GM21529 (cell line): Measurements from ENCODE around the gene RASSF8.

Experiments used
- ATAC-seq: cut with Tn5 transposase; IDR thresholded peaks from one replicate; pipeline ENCODE4 v1.9.1; 2021; ENCODE audit not compliant: unreplicated experiment

RASSF8 gene, protein sequence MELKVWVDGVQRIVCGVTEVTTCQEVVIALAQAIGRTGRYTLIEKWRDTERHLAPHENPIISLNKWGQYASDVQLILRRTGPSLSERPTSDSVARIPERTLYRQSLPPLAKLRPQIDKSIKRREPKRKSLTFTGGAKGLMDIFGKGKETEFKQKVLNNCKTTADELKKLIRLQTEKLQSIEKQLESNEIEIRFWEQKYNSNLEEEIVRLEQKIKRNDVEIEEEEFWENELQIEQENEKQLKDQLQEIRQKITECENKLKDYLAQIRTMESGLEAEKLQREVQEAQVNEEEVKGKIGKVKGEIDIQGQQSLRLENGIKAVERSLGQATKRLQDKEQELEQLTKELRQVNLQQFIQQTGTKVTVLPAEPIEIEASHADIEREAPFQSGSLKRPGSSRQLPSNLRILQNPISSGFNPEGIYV

DNA sequence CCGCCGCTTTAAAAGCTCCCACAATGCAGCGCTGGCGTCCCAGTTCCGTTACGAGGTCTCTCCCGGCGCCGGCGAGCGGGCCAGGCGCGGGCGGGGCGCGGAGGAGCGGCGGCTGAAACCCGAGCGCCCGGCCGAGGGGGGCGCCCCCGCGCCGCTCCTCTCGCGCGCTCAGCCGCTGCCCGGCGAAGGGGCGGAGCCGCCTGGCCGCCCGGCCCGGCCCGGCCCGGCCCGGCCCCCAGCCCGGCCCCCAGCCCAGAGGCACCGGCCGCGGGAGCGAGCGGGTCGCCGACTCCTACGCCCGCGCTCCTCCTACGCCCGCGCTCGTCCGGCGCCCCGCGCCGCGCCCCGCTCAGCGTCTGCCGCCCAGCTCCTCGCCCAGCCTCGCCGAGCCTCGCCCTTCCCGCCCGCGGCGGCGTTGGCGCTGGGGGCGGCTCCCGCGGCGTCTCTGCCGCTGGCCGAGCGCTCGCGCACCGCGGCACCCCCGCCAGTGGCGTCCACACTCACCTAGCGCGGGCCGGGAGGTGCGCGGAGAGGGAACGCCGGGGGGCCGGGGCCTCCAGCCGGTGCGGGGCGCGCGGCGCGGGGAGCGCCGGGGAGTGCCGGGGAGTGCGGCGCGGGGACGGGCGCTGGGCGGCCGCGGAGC is at the start of gene RASSF8:
Gene RASSF8 (plus strand): TSS at position 255 of the 643 bp plus-strand sequence. CDS start 96,662 bp downstream, outside the sequence.
- ATAC-seq: peak; percentile 82

DNA sequence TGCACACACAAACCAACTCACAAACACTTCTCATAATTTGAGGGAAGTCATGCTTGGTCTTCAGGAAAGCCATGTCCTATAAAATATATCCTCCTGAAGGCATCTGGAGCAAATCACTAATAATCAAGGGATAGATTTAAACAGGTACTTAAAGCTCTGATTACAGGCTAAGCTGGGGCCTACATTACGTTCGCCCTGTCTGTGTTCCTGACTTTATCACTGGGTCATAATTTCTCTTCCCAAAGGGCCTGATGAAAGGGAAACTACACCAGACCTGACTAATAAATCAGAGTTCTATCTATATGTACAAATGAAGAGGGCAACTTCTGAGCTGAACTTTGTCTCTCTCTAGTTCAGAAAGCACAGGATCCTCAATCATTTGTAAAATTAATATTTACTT is 43.9 kb upstream of the RASSF8 start:
- no peak for ATAC-seq

DNA sequence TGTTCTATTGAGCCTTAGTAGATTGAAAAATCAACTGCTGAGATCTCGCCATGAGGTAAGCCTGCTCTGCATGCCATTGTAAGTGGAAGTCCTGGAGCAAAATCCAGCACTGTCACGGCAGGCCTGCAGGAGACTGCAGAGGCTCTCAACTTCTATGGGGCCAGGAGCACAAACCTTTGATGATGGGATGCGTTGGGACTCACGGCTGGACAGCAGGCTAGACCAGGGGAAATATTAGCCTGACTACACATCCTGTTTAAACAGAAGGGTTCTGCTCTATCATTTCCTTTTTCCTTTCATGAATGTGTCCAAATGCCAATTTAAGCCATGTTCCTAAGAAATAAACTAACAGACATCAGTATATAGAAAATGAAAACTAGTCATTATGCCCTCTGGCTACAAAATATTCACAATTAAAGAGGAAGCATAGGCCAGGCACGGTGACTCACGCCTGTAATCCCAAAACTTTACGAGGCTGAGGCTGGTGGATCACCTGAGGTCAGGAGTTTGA is 33.9 kb upstream of the RASSF8 start:
- ATAC-seq: no peak

DNA sequence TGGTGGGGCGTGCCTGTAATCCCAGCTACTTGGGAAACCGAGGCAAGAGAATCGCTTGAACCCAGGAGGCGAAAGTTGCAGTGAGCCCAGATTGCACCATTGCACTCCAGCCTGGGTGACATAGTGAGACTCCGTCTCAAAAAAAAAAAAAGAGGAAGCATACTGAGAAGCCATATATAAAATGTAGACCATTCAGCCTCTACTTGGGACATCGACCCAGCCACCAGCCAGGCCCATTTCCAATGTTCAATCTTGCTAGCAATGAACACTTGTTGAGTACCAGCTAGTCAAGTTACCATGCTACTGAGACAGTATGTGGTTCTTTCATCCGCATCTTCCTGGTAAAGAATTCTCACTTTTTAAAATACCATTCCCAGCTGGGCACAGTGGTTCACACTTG is 33.4 kb upstream of the RASSF8 start:
- no peak for ATAC-seq

DNA sequence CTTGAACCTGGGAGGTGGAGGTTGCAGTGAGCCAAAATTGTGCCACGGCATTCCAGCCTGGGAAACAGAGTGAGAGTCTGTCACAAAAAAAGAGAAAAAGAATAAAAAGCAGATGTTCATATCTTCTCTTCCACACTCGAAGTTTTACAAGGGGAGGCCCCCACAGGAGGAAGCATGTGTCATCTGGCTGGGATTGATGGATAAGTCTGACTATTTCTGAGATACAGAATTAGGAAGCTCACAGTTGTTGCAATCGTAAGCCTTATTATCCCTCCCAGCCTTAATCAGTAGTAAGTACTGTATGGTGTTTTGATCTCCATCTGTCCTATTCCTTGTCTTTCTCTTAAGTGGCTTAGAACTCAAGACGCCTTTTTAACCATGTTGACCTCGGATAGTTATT is 31.9 kb upstream of the RASSF8 start:
- ATAC-seq: no peak

DNA sequence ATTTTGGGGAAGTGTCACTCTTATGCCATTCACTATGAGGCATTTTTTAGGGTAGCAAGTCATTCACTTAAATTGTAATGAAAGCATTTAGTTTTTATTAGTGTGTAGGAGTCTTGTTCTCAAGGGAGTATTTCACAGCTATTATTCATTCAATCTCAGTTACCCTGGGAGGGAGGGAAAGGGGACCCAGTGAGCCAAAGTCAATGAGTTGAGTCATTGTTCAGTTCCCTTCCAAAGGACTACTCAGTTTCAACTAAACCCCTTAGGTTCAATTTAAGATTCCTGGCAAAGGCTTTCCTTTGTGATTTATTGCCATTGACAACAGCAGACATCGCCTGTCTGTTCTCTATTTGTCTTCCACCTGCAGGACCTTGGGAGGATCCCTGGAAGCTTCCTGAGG is 29.3 kb upstream of the RASSF8 start:
- no peak for ATAC-seq

DNA sequence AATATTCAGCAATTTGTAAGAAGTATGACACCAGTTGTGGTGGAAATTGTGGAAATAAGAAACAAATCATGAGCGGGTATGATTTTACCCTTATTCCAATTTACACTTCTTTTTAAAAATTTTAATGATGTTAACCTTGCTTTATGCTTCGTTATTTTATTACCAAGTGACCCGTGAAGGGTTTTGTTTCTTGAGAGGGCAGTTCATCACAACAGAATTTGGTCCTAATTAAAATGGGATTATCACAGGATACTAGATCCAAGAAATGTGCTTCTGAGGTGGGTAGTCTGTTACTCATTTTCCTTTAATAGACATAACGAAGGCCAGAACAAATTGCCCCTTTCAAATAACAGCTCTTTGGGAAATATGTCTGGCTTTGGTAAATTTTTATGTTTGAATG is 25.5 kb upstream of the RASSF8 start:
- no peak for ATAC-seq

DNA sequence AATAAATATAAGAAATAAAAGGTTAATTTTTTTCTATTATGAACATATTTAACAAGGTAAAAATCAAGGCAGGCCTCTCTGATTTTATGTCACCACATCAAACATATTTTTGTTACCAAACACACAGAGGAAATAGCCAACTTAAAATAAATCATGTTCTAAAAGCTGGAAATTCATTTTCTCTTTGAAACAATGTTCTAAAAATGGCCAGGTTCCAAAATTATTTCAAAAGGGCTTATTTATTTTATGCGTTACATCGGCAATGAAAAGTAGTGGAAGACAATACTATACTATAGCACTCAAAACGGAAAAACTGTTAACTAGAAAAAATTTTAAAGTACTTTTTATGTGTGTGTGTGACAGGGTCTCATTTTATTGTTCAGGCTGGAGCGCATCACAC is 24.0 kb upstream of the RASSF8 start:
- no peak for ATAC-seq

DNA sequence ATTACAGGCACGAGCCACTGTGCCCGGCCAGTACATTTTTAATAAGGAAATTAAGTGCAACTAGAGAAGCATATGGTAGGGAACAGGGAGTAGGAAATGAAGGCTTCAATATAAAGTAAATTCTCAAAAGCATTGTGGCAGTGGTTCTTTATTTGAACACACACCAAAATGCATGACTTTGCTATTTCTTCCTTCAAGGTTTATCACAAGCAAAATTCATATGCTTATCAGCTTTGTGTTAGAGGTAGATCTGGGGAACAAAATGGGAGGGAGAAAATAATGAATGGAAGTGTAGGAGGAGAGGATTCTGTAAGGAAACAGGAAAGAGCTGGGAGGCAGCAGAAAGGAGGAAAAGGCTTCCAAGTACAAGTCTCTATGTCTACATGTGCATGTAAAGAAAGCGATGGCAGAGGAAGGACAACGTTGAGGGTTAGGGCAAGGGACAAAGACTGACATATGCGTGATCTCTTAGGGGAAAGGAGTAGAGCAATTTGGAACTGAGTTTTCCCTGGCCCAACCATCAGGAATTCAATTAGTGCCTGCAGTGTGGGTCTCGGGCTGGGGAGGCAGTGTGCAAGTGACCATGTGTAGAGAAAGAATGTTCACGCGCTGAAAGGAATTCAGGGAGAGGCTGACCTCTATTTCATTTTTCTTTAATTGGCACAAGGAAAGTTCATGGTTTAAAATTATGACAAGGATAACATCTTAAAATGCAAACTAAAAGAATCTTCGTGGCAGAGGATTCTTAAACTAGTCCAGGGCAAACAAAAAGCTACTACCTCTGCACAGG is 22.9 kb upstream of the RASSF8 start:
- ATAC-seq: no peak

DNA sequence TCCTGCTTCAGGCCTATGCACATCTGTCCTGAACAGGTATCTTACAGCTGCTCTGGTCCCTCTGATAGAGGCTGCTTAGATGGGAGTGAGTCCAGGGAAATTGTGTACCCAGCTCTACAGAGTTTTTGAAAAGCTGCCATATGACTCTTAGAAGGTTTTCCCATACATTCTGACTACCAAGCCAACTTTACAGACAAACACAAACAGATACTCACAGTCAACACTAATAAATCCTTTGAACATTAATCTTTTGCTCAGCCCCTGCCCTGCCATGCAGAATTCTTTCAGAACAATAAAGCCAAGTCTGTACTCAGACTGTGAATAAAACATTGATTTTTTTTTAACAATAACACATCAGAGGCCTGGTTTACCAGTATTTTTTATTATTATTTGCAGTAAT is 21.4 kb upstream of the RASSF8 start:
- no peak for ATAC-seq

DNA sequence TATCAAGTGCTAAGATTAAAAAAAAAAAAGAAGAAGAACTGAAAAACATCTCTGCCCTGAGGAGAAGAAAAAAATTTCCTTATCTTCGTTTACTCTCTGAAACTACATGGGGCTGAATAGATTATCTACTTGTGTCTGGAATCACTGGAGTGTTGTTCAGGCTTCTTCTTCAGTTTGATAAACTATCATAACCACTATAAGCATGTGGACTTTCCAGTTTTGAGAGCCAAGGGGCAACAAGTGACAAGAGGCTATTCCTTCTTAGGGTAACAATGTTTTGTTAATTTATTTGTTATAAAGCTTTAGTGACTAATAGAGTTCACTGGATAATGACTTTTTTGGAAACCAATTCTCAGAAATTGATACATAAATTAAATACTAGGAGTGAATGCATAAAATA is 19.9 kb upstream of the RASSF8 start:
- ATAC-seq: no peak

DNA sequence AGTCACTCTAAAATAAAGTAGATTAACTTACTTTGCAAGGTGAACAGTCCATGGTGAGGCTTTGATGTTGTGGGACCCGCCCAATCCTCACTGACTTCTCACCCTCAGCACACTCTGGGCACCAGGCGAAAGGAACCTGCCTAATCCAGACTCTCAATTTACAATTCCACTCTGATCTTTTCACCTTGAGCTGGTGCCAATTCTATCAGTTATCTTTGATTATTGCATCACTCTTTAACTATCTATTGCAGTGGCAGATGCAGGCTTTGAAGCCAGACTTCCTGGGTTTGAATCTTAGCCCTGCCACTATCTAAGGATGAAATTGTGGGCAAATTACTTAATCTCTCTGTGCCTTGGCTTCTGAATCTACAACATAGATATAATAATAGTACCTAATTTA is 18.9 kb upstream of the RASSF8 start:
- ATAC-seq: no peak

DNA sequence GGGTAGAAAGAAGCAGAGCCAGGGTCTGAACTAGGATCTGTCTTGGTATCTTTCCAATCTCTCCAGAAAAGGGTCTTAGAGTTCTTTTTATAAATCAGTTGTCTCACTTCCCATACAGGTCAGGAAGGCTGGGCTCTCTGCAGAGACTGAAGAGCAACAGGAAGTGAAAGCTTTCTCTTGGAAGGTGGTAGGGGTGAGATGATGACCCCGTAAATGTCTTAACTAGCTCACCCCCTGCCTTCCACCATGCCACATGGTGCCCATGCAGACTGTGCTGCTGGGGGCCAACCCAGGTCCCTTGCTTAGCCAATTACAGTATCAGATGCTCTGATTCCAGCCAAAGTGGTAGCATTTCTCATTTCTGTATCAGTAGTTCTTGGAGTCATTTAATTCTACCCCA is 17.6 kb upstream of the RASSF8 start:
- no peak for ATAC-seq

DNA sequence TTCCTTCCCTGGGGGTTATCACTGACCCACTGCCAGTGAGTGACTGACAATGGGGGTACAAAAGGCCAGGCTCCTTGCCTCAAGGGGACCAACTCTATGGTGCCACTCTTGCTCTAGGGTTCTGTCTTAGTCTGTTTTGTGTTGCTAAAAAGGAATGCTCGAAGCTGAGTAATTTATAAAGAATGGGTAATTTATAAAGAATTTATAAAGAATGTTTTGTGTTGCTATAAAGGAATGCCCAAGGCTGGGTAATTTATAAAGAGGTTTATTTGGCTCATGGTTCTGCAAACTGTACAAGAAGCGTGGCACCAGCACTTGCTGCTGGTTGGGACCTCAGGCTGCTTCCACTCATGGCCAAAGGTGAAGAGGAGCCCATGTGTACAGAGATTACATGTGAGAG is 15.8 kb upstream of the RASSF8 start:
- ATAC-seq: no peak

DNA sequence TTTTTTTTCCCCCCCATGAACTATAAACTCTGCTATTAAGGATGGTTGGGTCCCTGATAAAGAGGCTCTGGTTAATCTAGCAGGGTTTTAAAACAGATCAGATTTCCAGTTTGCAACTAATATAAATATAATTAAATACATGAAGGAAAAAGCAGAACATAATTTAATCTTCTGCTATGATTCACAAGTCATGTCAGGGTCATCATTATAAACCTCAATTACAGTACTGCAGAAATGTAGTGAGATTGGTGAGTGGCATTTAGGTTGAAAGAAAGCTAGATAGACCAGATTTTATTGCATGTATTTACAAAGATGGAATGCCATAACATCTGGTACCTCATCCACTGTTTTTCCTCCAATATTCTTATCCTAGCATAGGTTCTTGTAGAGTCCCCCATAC is 14.5 kb upstream of the RASSF8 start:
- no peak for ATAC-seq

DNA sequence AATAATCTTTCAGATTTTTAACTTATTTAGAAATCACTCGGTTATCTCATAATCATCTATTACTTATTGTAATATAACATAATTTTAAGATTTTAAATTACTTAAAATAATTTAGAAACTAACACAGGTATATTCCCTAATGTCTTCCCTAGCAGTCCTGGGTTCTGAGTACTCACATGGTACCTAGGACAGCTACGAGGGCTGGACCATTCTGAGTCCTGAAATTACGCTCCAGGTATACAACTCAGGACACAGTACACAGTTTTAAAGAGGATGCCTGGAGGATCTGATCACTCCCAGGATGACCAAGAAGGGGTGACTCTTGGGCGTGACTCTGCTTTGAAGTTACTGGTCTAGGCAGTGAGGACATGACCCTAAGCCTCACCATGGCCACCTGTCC is 9.1 kb upstream of the RASSF8 start:
- no peak for ATAC-seq

DNA sequence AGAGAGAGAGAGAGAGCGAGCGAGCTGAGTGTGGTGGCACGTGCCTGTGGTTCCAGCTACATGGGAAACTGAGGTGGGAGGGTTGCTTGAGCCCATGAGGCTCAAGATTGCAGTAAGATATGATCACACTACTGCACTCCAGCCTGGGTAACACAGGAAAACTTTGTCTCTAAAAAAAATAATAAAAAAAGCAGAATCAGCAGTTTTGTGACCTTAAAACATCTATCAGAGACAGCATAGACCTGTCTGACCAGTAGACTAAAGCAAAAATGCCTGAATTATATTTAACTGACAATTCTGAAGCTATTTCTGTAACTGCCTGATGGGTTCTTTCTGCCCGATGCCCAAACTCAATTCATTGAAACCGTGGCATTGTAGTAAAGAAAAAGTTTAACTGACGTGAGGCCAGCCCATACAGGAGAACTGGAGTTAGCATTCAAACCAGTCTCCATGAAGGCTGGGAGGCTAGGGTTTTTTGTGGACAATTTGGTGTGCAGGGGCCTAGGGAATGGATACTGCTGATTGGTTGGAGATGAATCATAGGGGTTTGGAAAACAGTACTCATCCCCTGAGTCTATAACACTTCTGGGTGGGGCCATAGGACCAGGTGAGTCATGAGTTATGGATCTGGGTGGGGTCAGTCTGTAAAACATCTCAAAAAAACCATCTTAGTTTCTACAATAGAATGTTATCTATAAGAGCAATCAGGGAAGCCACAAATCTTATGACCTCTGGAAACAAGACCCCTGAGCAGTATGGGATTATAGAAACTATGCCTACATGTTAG is 8.0 kb upstream of the RASSF8 start:
- ATAC-seq: no peak

DNA sequence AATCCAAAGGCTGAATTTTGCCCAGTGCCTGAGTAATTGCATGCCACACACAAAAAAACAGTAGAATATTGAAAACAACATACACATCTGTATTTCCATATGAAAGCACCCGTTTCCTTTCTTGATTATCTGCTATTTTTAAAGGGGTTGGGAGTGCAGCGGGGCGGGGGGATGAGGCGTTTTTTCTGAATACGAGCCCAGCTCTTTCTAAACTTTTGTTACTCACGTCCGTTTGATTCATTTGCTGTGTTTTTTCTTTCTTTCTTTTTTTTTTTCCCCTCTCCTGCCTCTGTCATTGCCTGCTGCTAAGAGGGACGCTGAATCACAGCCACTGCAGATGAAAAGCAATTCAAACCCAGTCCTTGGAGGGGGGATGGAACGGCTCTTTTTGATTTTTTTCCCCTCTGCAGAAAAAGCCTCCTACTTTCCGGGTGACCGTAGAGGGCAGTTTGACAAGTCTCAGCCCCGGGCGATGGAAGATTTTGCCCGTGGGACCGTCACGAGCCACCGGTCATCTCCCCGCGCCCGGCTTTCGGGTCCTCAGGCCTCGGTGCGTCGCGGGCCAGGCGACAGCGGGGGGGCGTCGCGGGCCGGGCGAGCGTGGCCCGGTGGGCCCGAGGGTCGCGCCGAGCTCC is 572 bp upstream of the RASSF8 start:
- ATAC-seq: no peak

DNA sequence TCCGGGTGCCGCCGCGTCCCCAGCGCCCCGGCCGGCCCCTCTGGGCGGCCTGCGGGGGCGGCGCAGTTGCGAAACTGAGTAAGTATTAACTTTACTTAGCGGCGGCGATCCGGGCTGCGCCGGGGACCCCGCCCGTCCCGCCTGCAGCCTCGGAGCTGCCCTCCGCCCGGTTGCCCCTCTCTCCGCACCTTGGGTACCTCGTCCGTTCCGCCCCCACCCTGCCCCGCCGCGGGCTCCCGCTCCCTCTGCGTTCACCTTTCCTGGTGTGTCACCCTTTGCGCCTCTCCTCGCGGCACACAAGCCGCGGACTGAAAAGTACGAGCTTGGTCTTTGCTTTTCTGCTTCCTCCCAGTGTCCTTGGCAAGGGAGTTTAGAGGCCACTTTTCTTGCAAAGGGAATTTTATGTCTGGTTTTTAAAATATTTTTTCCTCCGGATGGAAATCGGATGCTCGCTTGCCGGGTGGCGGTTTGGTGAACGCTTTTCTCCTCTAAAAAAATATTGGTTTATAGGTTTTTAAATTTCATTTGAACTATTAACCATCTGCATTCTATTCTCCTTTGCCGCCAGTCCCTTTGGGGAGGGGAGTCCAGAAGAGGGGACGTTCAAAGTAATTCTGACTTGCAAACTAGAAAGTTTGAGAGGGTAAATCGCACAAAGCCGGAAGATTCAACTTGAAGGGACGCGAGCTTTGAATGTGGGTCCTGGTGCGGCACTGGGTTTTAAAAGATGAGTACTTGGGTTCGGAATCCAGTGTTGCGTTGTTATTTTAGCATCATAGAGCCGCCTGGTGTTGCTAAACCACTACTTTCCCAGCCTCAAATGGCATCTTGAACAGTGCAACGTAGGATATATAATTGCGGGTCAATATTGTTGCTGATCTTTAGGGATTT is 834 bp downstream of the RASSF8 start:
- peak; percentile 47 for ATAC-seq
